ENCODE results near the gene IPCEF1. TPM values are rescaled to one million over a fixed set of nuclear protein-coding genes. Genes with fewer than 3 reads are reported as not detected.

The IPCEF1 gene
- total RNA-seq, 1 experiment from 2014 or later, result 0.28 TPM

GRCh38 chr6:154285826-154286225 lies 70.8 kb downstream of the IPCEF1 start:
- no TSS peak for BruUV-seq (replicated peaks)
- CTCF ChIA-PET, result no interaction called here
- intact Hi-C loops (cut with micrococcal nuclease; ENCODE audit: unreplicated experiment), result no loop called here
- no peak for TF ChIP-seq SIN3A (IDR thresholded peaks at IDR 0.05; ENCODE audit: borderline replicate concordance, insufficient read depth, low read depth, low read length)
- TF ChIP-seq, protein P1, sequence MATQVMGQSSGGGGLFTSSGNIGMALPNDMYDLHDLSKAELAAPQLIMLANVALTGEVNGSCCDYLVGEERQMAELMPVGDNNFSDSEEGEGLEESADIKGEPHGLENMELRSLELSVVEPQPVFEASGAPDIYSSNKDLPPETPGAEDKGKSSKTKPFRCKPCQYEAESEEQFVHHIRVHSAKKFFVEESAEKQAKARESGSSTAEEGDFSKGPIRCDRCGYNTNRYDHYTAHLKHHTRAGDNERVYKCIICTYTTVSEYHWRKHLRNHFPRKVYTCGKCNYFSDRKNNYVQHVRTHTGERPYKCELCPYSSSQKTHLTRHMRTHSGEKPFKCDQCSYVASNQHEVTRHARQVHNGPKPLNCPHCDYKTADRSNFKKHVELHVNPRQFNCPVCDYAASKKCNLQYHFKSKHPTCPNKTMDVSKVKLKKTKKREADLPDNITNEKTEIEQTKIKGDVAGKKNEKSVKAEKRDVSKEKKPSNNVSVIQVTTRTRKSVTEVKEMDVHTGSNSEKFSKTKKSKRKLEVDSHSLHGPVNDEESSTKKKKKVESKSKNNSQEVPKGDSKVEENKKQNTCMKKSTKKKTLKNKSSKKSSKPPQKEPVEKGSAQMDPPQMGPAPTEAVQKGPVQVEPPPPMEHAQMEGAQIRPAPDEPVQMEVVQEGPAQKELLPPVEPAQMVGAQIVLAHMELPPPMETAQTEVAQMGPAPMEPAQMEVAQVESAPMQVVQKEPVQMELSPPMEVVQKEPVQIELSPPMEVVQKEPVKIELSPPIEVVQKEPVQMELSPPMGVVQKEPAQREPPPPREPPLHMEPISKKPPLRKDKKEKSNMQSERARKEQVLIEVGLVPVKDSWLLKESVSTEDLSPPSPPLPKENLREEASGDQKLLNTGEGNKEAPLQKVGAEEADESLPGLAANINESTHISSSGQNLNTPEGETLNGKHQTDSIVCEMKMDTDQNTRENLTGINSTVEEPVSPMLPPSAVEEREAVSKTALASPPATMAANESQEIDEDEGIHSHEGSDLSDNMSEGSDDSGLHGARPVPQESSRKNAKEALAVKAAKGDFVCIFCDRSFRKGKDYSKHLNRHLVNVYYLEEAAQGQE (IDR thresholded peaks at IDR 0.05; ENCODE audit: insufficient read depth in 1 of 2, low read depth in 2 of 2, low read length in 1 of 2), result no peak
- TF ChIP-seq POLR2AphosphoS5 (IDR thresholded peaks at IDR 0.05; ENCODE audit: low read depth, low read length), result no peak
- TF ChIP-seq CTCF (IDR thresholded peaks at IDR 0.05), result no peak
- no peak for TF ChIP-seq TCF7L2 (IDR thresholded peaks at IDR 0.05; ENCODE audit: low read depth, low read length)
- no peak for DNase-seq (ENCODE audit: low read depth, low spot score)
- ATAC-seq, result no peak
- Histone ChIP-seq H3K4me1 (ENCODE audit: control insufficient read depth, insufficient read depth, low read length) (no peaks in the 10 kb centered on the region), H3K27ac (ENCODE audit: low read length) (no peak overlapping the region), H3K27me3 (ENCODE audit: control insufficient read depth, insufficient read depth, low read length) (no peaks in the 10 kb centered on the region), H3K4me3 (ENCODE audit: low read depth in 2 of 2, low read length in 2 of 2) (no peak overlapping the region), H3K36me3 (ENCODE audit: control insufficient read depth, insufficient read depth, low read length) (no peaks in the 10 kb centered on the region), H3K9me3 (ENCODE audit: control insufficient read depth, insufficient read depth, low read depth, low read length) (no peaks in the 10 kb centered on the region)
- in situ Hi-C loops (cut with HindIII; ENCODE audit: low pct_unique_long_range_greater_than_20kb, low sequenced_read_pairs), result no loop called here
- POLR2A ChIA-PET, result no interaction called here

- TF ChIP-seq TCF7L2 (IDR thresholded peaks at IDR 0.05; ENCODE audit: low read depth, low read length) (no peak), CTCF (IDR thresholded peaks at IDR 0.05) (no peak), POLR2AphosphoS5 (IDR thresholded peaks at IDR 0.05; ENCODE audit: low read depth, low read length) (no peak), SIN3A (IDR thresholded peaks at IDR 0.05; ENCODE audit: borderline replicate concordance, insufficient read depth, low read depth, low read length) (no peak)
- TF ChIP-seq, protein P1 (IDR thresholded peaks at IDR 0.05; ENCODE audit: insufficient read depth in 1 of 2, low read depth in 2 of 2, low read length in 1 of 2), result no peak
- ChIA-PET CTCF (no interaction called here), POLR2A (no interaction called here)
- ATAC-seq (no peak), DNase-seq (ENCODE audit: low read depth, low spot score) (no peak)
- Histone ChIP-seq H3K36me3 (ENCODE audit: control insufficient read depth, insufficient read depth, low read length) (no peaks in the 10 kb centered on the region), H3K27ac (ENCODE audit: low read length) (no peak overlapping the region), H3K9me3 (ENCODE audit: control insufficient read depth, insufficient read depth, low read depth, low read length) (no peaks in the 10 kb centered on the region), H3K4me3 (ENCODE audit: low read depth in 2 of 2, low read length in 2 of 2) (no peak overlapping the region), H3K4me1 (ENCODE audit: control insufficient read depth, insufficient read depth, low read length) (no peaks in the 10 kb centered on the region), H3K27me3 (ENCODE audit: control insufficient read depth, insufficient read depth, low read length) (no peaks in the 10 kb centered on the region)
- no TSS peak for BruUV-seq (replicated peaks)
- in situ Hi-C loops (cut with HindIII; ENCODE audit: low pct_unique_long_range_greater_than_20kb, low sequenced_read_pairs), result no loop called here
- intact Hi-C loops (cut with micrococcal nuclease; ENCODE audit: unreplicated experiment), result no loop called here
Measured at GRCh38 chr6:154284313-154284853, 72.2 kb downstream of the IPCEF1 start.
